ENCODE results near the gene KCNE2.

The KCNE2 gene

GRCh38 chr21:34335316-34335715 lies 28.5 kb upstream of the KCNE2 start:
- no peak overlapping the region for H3K4me3 ChIP-seq (replicated peaks; ENCODE audit: low read depth, low read length)
- TF ChIP-seq CTCF (IDR thresholded peaks at IDR 0.05; ENCODE audit: low read length, missing control alignments), result no peak
- no peak for DNase-seq (ENCODE audit: low read depth)

GRCh38 chr21:34336245-34336644 lies 27.6 kb upstream of the KCNE2 start:
- DNase-seq (ENCODE audit: low read depth), result peak; percentile 11
- H3K4me3 ChIP-seq (replicated peaks; ENCODE audit: low read depth, low read length), result no peak overlapping the region

GRCh38 chr21:34336756-34337391 lies 26.9 kb upstream of the KCNE2 start:
- TF ChIP-seq CTCF (IDR thresholded peaks at IDR 0.05; ENCODE audit: low read length, missing control alignments), result no peak
- no peak overlapping the region for H3K4me3 ChIP-seq (replicated peaks; ENCODE audit: low read depth, low read length)
- DNase-seq (ENCODE audit: low read depth), result peak; percentile 52

More at GRCh38 chr21:34336245-34336644, 27.6 kb upstream of the KCNE2 start:
- TF ChIP-seq CTCF (IDR thresholded peaks at IDR 0.05; ENCODE audit: low read length, missing control alignments), result no peak

DNA sequence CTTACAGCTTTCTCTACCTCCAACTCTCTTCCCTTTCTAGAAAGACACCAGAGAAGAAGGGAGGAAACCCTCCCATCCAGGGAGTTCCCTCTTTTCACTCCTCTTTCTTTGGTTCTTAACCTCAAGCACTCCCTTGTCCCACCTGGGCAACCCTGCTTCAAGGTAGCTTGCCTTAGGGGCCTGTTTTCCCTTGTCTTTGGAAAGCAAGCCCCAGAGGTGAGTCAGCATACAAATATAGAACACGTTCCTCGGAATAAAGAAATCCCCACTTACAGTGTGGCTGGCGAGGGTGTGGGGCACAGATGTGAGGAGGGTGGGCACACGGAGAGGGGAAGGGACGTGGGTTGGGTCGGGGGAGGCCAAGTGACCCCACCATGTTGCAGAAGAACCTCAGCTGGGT lies 26.1 kb upstream of the KCNE2 start:
- DNase-seq (ENCODE audit: low read depth), result no peak
- no peak overlapping the region for H3K4me3 ChIP-seq (replicated peaks; ENCODE audit: low read depth, low read length)
- no peak for TF ChIP-seq CTCF (IDR thresholded peaks at IDR 0.05; ENCODE audit: low read length, missing control alignments)

DNA sequence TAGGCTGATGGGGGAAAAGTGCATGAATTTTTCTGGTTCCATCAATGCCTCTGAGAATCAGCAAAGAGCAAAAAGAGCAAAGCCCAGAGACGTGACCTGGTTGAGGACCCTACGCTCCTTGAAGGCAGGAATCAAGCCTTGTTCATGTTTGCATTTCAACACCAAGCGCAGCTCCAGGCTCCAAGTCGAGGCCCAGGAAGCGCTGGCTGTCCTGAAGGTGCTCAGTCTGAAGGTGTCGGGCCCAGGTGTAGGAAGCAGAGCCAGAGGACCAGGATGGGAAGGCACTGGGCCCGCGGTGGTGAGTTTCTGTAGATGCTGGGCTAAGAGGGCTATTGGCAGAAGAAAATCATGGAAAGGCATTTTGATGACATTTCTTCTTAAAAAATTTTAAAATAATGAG lies 25.6 kb upstream of the KCNE2 start:
- DNase-seq (ENCODE audit: low read depth), result no peak
- no peak for TF ChIP-seq CTCF (IDR thresholded peaks at IDR 0.05; ENCODE audit: low read length, missing control alignments)
- H3K4me3 ChIP-seq (replicated peaks; ENCODE audit: low read depth, low read length), result no peak overlapping the region

DNA sequence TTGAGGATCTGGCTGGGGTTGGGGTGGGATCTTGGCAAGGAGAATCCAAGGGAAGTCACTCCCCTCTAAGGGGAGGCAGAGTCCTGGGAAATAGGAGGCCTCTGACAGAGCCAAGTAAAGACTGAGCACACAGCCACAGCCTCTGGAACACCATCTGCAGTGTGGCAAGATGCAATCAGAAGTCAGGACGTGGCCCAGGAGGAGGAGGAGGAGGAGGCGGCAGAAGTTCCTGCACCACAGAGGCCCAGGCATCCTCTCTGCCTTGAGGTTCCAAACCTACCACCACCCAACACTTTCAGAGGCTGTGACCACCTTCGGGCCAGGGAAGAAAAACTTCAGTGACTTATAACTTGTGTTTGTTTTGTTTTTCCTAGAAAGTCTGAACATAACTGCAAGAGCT lies 23.7 kb upstream of the KCNE2 start:
- no peak for TF ChIP-seq CTCF (IDR thresholded peaks at IDR 0.05; ENCODE audit: low read length, missing control alignments)
- H3K4me3 ChIP-seq (replicated peaks; ENCODE audit: low read depth, low read length), result no peak overlapping the region
- no peak for DNase-seq (ENCODE audit: low read depth)

DNA sequence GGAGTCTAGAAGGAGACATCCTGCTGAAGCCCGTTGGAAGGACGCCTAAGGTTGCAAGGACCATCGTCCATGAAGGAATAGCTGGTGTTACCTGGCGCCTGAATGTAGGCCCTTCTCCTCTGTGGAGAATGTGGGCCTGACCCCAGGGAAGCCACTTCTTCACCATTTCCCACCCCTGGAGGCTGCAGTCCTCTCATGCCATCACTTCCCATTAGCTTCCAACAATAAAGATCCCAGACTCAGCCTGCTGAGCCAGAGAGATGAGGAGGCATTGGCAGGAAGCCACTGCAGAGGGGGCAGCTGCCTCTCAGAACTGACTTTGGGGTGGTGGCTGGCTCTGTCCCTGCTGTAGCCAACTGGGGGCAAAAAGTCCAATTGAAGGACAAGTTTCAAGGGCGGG lies 21.3 kb upstream of the KCNE2 start:
- no peak overlapping the region for H3K4me3 ChIP-seq (replicated peaks; ENCODE audit: low read depth, low read length)
- DNase-seq (ENCODE audit: low read depth), result no peak
- no peak for TF ChIP-seq CTCF (IDR thresholded peaks at IDR 0.05; ENCODE audit: low read length, missing control alignments)
